ENCODE measurements around the gene DEPDC7. TPM values are rescaled to one million over a fixed set of nuclear protein-coding genes. Genes with fewer than 3 reads are reported as not detected.

Gene DEPDC7
- total and polyA plus RNA-seq, 2 of the 8 experiments (the other 6 are each of a cell fraction or from before 2014, with no cell fraction given): 3.1 to 7.6 TPM

DNA sequence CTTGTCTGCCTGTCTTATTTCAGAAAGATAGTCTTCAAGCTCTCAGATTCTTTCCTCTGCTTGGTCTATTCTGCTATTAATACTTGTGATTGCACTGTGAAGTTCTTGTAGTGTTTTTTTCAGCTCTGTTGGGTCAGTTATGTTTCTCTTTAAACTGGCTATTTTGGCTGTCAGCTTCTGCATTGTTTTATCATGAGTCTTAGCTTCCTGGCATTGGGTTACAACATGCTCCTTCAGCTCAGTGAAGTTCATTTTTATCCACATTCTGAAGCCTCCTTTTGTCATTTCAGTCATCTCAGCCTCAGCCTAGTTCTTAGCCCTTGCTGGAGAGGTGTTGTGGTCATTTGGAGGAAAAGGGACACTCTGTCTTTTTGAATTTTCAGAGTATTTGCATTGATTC is 15.5 kb upstream of the DEPDC7 start (continued):
- TF ChIP-seq ASH2L (IDR thresholded peaks at IDR 0.05; ENCODE audit: low read length): no peak
- TF ChIP-seq HDAC6 (IDR thresholded peaks at IDR 0.05; ENCODE audit: low read depth, low read length): no peak

Measured in H1 (cell line).